Right cardiac atrium (tissue), 5 donors: ENCODE results near the gene TMEM234. TPM values are rescaled to one million over a fixed set of nuclear protein-coding genes. Genes with fewer than 3 reads are reported as not detected.
A peak's percentile ranks its signal among the peaks of the same experiment; 100 is the strongest.

Experiments
- ATAC-seq, 2 donors: fragments of 200-7000 bp; cut with Tn5 transposase; one replicate each; pipeline versions ENCODE4 v1.8.0 to v1.9.1; 2020; ENCODE audit warnings: moderate library complexity in 2 of 2, mild to moderate bottlenecking in 1 of 2
- DNase-seq, 3 donors: peaks; one replicate each; pipeline ENCODE4 v3.0.0-alpha.2; 2020
- H3K27ac ChIP-seq: one replicate; pipeline ENCODE4 v1.5.1; 2013; ENCODE audit warnings: mild to moderate bottlenecking, low read length, control low read depth, moderate library complexity
- H3K27me3 ChIP-seq: one replicate; pipeline ENCODE4 v1.6.1; 2013; ENCODE audit not compliant: control insufficient read depth, insufficient read depth
- H3K4me1 ChIP-seq: one replicate; pipeline ENCODE4 v1.6.1; 2013; ENCODE audit warnings: low read length; ENCODE audit not compliant: control insufficient read depth, insufficient read depth
- H3K4me3 ChIP-seq: one replicate; pipeline ENCODE4 v1.5.1; 2013; ENCODE audit warnings: low read length, control low read depth
- H3K9me3 ChIP-seq: one replicate; pipeline ENCODE4 v1.6.1; 2013; ENCODE audit warnings: low read length; ENCODE audit not compliant: control insufficient read depth
- WGBS: extraction: QIAGEN DNeasy Blood & Tissue Kit; methylation state at CpG from one replicate; pipeline ENCODE4 v1.1.7; 2013; 5-methylcytosine and 5-hydroxymethylcytosine counted together
- intact Hi-C, 4 donors: fragments of 100-400 bp; cut with DNase I; formaldehyde crosslinking; loops; one replicate each; pipeline versions ENCODE4 v1.11.0 to v1.14.0; 2022 to 2023
- polyA plus RNA-seq: library from polyadenylated mRNA; stranded (reverse); fragments of 200-250 nt; gene quantifications from one replicate; pipeline ENCODE4 v1.2.3, GENCODE V29; 2013
- total RNA-seq, 4 donors: library from RNA; stranded (reverse); fragmentation: NEBNext Ultra II Directional; extraction: Animal tissue kit (Norgen Biotek cat#: 25700); gene quantifications; one replicate each; pipeline ENCODE4 v1.2.1, GENCODE V29; 2021
- donor health status: healthy with polysubstance abuse.
- donor health status: DM: no; HTN: yes; CAD: no.
- donor health status: DM: no; HTN: no; CAD: no.
- donor health status: DM: no; HTN: yes; CAD: no; lungs with severe emphysema.
- donor health status: DM: yes; HTN: yes; CAD: no.

The TMEM234 gene
- total and polyA plus RNA-seq, 5 donors: 9.1 to 14.4 (median 13.8) TPM

DNA sequence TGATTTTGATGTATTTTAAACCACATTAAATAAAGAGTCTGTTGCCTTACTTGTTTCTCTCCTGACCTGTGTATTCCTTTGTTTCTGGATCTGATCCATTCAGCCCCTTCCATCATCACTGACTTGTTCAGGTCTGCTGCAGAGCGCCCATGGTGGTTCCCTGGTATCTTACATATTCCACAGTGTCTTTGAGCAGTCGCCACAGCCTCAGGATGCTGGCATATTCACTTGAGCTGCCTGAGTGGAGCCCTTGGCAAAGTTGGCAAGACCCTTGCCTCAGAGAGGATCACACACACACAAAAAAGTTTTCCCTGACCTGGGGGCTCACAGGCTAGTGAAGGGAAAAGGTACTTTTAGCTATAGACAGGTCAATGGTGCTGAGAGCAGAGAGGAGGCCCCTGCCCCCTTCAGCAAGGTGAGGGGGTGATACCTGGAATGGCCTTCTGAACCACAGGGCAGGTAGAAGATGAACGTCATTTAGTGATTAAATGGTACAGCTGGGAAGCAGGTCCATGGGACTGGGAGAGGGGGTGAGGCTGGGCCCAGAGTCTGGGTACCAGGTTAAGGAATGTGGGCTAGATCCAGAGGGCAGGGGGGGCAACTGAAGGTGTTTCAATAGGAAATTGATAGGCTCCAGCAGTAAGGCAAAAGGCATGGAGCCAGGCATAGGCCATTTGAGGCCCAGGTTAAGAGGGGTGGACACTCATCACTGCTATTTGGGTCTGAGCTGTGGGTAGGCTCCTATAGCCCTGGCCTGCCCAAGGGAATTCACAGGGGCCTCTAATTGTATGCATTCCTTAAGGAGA lies 23.7 kb downstream of the TMEM234 start:
- ATAC-seq: no peak
- peaks cover 15% of the 10 kb centered on the region for H3K4me1 ChIP-seq
- H3K9me3 ChIP-seq: no peaks in the 10 kb centered on the region
- no peak overlapping the region for H3K4me3 ChIP-seq
- 78% methylated on average over 3 of the region's 3 CpGs for WGBS
- no peak overlapping the region for H3K27ac ChIP-seq
- H3K27me3 ChIP-seq: no peaks in the 10 kb centered on the region
- DNase-seq: peak in 1 of 3 donors; percentile 37
- intact Hi-C loops: no loop called here

DNA sequence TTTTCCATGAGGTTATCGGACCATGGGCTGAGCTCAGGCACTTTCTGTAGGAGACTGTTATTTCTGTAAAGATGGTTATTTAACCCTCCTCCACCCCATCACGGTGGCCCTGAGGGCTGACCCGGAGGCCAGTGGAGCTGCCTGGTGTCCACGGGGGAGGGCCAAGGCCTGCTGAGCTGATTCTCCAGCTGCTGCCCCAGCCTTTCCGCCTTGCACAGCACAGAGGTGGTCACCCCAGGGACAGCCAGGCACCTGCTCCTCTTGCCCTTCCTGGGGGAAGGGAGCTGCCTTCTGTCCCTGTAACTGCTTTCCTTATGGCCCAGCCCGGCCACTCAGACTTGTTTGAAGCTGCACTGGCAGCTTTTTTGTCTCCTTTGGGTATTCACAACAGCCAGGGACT lies 24.3 kb downstream of the TMEM234 start:
- H3K4me1 ChIP-seq: peaks cover 15% of the 10 kb centered on the region
- DNase-seq: no peak
- H3K27me3 ChIP-seq: no peaks in the 10 kb centered on the region
- no peak overlapping the region for H3K27ac ChIP-seq
- intact Hi-C loops: no loop called here
- H3K4me3 ChIP-seq: no peak overlapping the region
- 69% methylated on average over 6 of the region's 6 CpGs for WGBS
- ATAC-seq: no peak
- H3K9me3 ChIP-seq: no peaks in the 10 kb centered on the region

GRCh38 chr1:32197074-32197473 lies 25.1 kb downstream of the TMEM234 start:
- no peaks in the 10 kb centered on the region for H3K9me3 ChIP-seq
- 90% methylated on average over 1 of the region's 1 CpG for WGBS
- peak in 1 of 3 donors; percentile 23 for DNase-seq
- no peak overlapping the region for H3K4me3 ChIP-seq
- no peak overlapping the region for H3K27ac ChIP-seq
- intact Hi-C loops: no loop called here
- H3K4me1 ChIP-seq: peaks cover 15% of the 10 kb centered on the region
- H3K27me3 ChIP-seq: no peaks in the 10 kb centered on the region
- ATAC-seq: no peak

- no peak for ATAC-seq
- DNase-seq: no peak
- Histone ChIP-seq H3K4me3 (no peak overlapping the region), H3K27ac (no peak overlapping the region), H3K27me3 (no peaks in the 10 kb centered on the region), H3K4me1 (peaks cover 9% of the 10 kb centered on the region), H3K9me3 (no peaks in the 10 kb centered on the region)
- intact Hi-C loops: no loop called here
These were observed 26.0 kb downstream of the TMEM234 start for GRCh38 chr1:32195972-32196823.

DNA sequence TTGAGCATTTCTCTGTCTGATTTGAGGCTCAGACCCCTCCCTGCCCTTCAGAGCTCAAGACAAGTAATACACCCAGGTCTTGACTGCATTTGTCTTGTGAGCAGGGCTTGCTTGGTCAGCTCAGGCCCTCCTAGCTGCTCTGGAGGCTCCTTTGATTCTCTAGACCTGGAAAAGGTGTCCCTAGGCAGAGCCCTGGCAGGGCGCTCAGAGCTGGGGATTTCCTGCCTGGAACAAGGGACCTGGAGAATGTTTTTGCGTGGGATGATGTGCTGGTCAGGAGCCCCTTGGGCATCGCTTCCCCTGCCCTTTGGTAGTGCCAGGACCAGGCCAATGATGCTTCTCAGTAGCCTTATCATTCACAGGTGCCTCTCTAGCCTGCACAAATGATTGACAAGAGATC lies 26.6 kb downstream of the TMEM234 start:
- WGBS: 81% methylated on average over 3 of the region's 3 CpGs
- no peak overlapping the region for H3K27ac ChIP-seq
- H3K27me3 ChIP-seq: no peaks in the 10 kb centered on the region
- intact Hi-C loops: no loop called here
- no peak for ATAC-seq
- no peaks in the 10 kb centered on the region for H3K9me3 ChIP-seq
- DNase-seq: no peak
- H3K4me3 ChIP-seq: no peak overlapping the region
- H3K4me1 ChIP-seq: peaks cover 9% of the 10 kb centered on the region

DNA sequence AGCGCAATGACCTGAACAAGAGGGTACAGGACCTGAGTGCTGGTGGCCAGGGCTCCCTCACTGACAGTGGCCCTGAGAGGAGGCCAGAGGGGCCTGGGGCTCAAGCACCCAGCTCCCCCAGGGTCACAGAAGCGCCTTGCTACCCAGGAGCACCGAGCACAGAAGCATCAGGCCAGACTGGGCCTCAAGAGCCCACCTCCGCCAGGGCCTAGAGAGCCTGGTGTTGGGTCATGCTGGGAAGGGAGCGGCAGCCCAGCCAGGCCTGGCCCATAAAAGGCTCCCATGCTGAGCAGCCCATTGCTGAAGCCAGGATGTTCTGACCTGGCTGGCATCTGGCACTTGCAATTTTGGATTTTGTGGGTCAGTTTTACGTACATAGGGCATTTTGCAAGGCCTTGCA lies 27.2 kb downstream of the TMEM234 start:
- Histone ChIP-seq H3K4me1 (peaks cover 9% of the 10 kb centered on the region), H3K27me3 (no peaks in the 10 kb centered on the region), H3K4me3 (no peak overlapping the region), H3K27ac (no peak overlapping the region), H3K9me3 (no peaks in the 10 kb centered on the region)
- WGBS: 93% methylated on average over 6 of the region's 6 CpGs
- ATAC-seq (no peak), DNase-seq (no peak)
- intact Hi-C loops: no loop called here

DNA sequence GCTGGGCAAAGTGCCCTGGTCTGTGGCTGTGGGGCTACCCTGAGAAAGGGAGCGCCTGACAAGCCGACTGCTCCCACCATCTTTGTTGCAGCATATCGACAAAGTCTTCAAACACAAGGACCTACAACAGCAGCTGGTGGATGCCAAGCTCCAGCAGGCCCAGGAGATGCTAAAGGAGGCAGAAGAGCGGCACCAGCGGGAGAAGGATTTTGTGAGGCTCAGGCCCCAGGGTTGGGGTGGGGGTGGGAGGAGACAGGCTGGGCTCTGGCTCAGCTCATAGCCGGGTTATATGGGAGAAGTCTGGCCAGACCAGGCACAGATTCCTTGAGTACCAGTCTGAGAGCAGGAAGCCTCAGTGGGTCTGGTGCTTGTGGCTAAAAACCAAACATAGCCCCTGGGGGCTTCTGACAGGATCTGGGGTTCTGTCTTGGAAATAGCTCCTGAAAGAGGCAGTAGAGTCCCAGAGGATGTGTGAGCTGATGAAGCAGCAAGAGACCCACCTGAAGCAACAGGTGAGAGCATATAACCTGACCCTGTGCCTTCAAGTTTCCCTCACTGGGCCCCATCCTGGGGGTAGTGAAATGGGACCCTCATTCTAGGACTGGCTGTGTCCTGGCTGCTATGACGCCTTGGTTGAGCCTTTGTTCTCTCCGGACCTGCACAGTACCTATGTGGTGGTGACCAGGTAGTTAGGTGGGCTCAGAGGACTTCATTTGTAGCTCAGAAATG lies 29.8 kb downstream of the TMEM234 start:
- Histone ChIP-seq H3K27me3 (no peaks in the 10 kb centered on the region), H3K4me1 (peaks cover 3% of the 10 kb centered on the region), H3K9me3 (no peaks in the 10 kb centered on the region), H3K4me3 (no peak overlapping the region), H3K27ac (no peak overlapping the region)
- intact Hi-C loops: no loop called here
- WGBS: 94% methylated on average over 8 of the region's 8 CpGs
- ATAC-seq (no peak), DNase-seq (no peak)

DNA sequence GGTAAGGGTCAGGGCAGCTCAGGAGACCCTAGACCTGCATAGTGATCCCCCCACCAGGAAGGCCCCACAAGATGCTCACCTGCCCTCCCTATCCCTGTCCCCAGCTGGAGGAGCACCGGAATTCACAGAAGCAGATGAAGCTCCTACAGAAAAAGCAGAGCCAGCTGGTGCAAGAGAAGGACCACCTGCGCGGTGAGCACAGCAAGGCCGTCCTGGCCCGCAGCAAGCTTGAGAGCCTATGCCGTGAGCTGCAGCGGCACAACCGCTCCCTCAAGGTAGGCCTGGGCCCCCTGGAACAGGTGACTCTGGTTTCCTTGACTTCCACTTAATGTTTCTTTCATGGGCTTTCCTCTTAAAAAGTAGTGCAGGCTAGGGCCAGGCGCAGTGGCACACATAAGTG lies 34.3 kb downstream of the TMEM234 start:
- no peaks in the 10 kb centered on the region for H3K4me1 ChIP-seq
- H3K4me3 ChIP-seq: no peak overlapping the region
- ATAC-seq (no peak), DNase-seq (no peak)
- H3K9me3 ChIP-seq: no peaks in the 10 kb centered on the region
- H3K27ac ChIP-seq: no peak overlapping the region
- 98% methylated on average over 9 of the region's 9 CpGs for WGBS
- intact Hi-C loops: no loop called here
- no peaks in the 10 kb centered on the region for H3K27me3 ChIP-seq

GRCh38 chr1:32186491-32186890 lies 35.7 kb downstream of the TMEM234 start:
- peaks cover 4% of the 10 kb centered on the region for H3K4me1 ChIP-seq
- no peaks in the 10 kb centered on the region for H3K27me3 ChIP-seq
- DNase-seq: no peak
- no peaks in the 10 kb centered on the region for H3K9me3 ChIP-seq
- no peak overlapping the region for H3K4me3 ChIP-seq
- H3K27ac ChIP-seq: no peak overlapping the region
- intact Hi-C loops: no loop called here
- ATAC-seq: no peak
- WGBS: 82% methylated on average over 2 of the region's 2 CpGs

DNA sequence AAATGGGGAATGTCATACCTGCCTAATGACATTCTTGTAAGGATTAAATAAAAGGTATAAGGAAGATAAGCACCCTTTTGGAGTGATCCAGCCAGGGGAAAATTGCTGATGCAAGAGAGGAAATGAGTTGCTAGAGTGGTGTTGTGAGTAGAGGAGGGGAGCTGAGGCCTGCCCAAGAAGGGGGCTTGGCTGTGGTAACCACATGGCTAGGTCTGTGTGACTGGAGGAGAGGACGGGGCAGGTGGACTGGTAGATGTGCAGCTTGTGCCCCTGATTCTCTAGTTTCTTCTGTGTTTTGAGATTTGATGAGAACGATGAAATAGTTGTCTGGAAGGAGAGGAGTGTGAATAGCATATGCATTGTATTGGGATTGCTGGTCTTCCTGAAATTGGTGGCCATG lies 36.1 kb downstream of the TMEM234 start:
- WGBS: 90% methylated on average over 2 of the region's 2 CpGs
- Histone ChIP-seq H3K27me3 (no peaks in the 10 kb centered on the region), H3K27ac (no peak overlapping the region), H3K9me3 (no peaks in the 10 kb centered on the region), H3K4me3 (no peak overlapping the region), H3K4me1 (peaks cover 7% of the 10 kb centered on the region)
- DNase-seq: no peak
- ATAC-seq: no peak
- intact Hi-C loops: no loop called here

- H3K27ac ChIP-seq: no peak overlapping the region
- peaks cover 8% of the 10 kb centered on the region for H3K4me1 ChIP-seq
- no peaks in the 10 kb centered on the region for H3K27me3 ChIP-seq
- intact Hi-C loops: no loop called here
- H3K4me3 ChIP-seq: no peak overlapping the region
- H3K9me3 ChIP-seq: no peaks in the 10 kb centered on the region
- DNase-seq (no peak), ATAC-seq (no peak)
These were observed 37.5 kb downstream of the TMEM234 start for GRCh38 chr1:32184650-32185049.
